ENCODE results near the gene AMH.
A peak's percentile ranks its signal among the peaks of the same experiment; 100 is the strongest.

AMH gene

GRCh38 chr19:2280633-2281264 lies 31.6 kb downstream of the AMH start:
- TF ChIP-seq REST (IDR thresholded peaks at IDR 0.05; ENCODE audit: insufficient read depth in 1 of 2, low read depth in 2 of 2, low read length in 2 of 2) (no peak), FOXP2 (optimal IDR thresholded peaks at IDR 0.05; ENCODE audit: borderline replicate concordance, extremely low read depth, extremely low read length, insufficient read depth) (no peak)

GRCh38 chr19:2282062-2282861 lies 33.1 kb downstream of the AMH start, which contains the start of gene PEAK3:
Gene PEAK3 (minus strand): TSS chr19:2282175. CDS start chr19:2280931, 1,244 bp downstream.
- TF ChIP-seq TAF1 (IDR thresholded peaks at IDR 0.05; ENCODE audit: borderline replicate concordance, insufficient read depth, low read length): no peak
- TF ChIP-seq FOXP2 (optimal IDR thresholded peaks at IDR 0.05; ENCODE audit: borderline replicate concordance, extremely low read depth, extremely low read length, insufficient read depth): peak; percentile 81

- TF ChIP-seq FOXP2 (optimal IDR thresholded peaks at IDR 0.05; ENCODE audit: borderline replicate concordance, extremely low read depth, extremely low read length, insufficient read depth): no peak
- no peak for TF ChIP-seq TAF1 (IDR thresholded peaks at IDR 0.05; ENCODE audit: borderline replicate concordance, insufficient read depth, low read length)
- TF ChIP-seq POLR2AphosphoS5 (IDR thresholded peaks at IDR 0.05; ENCODE audit: low read depth, low read length): no peak
- TF ChIP-seq SIN3A (IDR thresholded peaks at IDR 0.05; ENCODE audit: borderline replicate concordance, insufficient read depth, low read length): no peak
- no peak for TF ChIP-seq REST (IDR thresholded peaks at IDR 0.05; ENCODE audit: insufficient read depth in 1 of 2, low read depth in 2 of 2, low read length in 2 of 2)
Observed at GRCh38 chr19:2282862-2283237, 33.7 kb downstream of the AMH start.

GRCh38 chr19:2283835-2284507 lies 34.8 kb downstream of the AMH start:
- TF ChIP-seq REST (IDR thresholded peaks at IDR 0.05; ENCODE audit: insufficient read depth in 1 of 2, low read depth in 2 of 2, low read length in 2 of 2) (no peak), SIN3A (IDR thresholded peaks at IDR 0.05; ENCODE audit: borderline replicate concordance, insufficient read depth, low read length) (no peak), POLR2AphosphoS5 (IDR thresholded peaks at IDR 0.05; ENCODE audit: low read depth, low read length) (no peak), TAF1 (IDR thresholded peaks at IDR 0.05; ENCODE audit: borderline replicate concordance, insufficient read depth, low read length) (no peak), FOXP2 (optimal IDR thresholded peaks at IDR 0.05; ENCODE audit: borderline replicate concordance, extremely low read depth, extremely low read length, insufficient read depth) (no peak)

- TF ChIP-seq POLR2AphosphoS5 (IDR thresholded peaks at IDR 0.05; ENCODE audit: low read depth, low read length): no peak
- TF ChIP-seq FOXP2 (optimal IDR thresholded peaks at IDR 0.05; ENCODE audit: borderline replicate concordance, extremely low read depth, extremely low read length, insufficient read depth): no peak
- TF ChIP-seq REST (IDR thresholded peaks at IDR 0.05; ENCODE audit: insufficient read depth in 1 of 2, low read depth in 2 of 2, low read length in 2 of 2): no peak
- TF ChIP-seq TAF1 (IDR thresholded peaks at IDR 0.05; ENCODE audit: borderline replicate concordance, insufficient read depth, low read length): no peak
- no peak for TF ChIP-seq SIN3A (IDR thresholded peaks at IDR 0.05; ENCODE audit: borderline replicate concordance, insufficient read depth, low read length)
Observed at GRCh38 chr19:2286402-2287140, 37.4 kb downstream of the AMH start.
